COLO668 (cell line): ENCODE results near the gene FARP2.
"Not testable (repeated sequence)": the region's sequence is repeated elsewhere in the genome, so short reads cannot be mapped to it uniquely, and the experiment has no call there.

Source experiments
- DNase-seq: peaks from one replicate; lab custom pipeline; 2025; ENCODE audit not compliant: unreplicated experiment; lab: John Stamatoyannopoulos, UW

The FARP2 gene

GRCh38 chr2:241363426-241363825 is 7.3 kb downstream of the FARP2 start:
- peak; percentile 16 for DNase-seq

GRCh38 chr2:241364781-241365180 is 8.7 kb downstream of the FARP2 start:
- DNase-seq, result no peak

- peak; percentile 36 for DNase-seq
Measured at GRCh38 chr2:241366678-241367077, 10.6 kb downstream of the FARP2 start.

- no peak for DNase-seq
Measured at GRCh38 chr2:241368643-241369042, 12.6 kb downstream of the FARP2 start.

GRCh38 chr2:241372361-241372992 is 16.4 kb downstream of the FARP2 start:
- peak; percentile 25 for DNase-seq

- peak; percentile 77 for DNase-seq
Measured at GRCh38 chr2:241373446-241373845, 17.4 kb downstream of the FARP2 start.

GRCh38 chr2:241373906-241374305 is 17.8 kb downstream of the FARP2 start:
- not testable (repeated sequence) for DNase-seq

GRCh38 chr2:241375300-241375699 is 19.2 kb downstream of the FARP2 start:
- DNase-seq, result no peak

- no peak for DNase-seq
Measured at GRCh38 chr2:241376808-241377207, 20.7 kb downstream of the FARP2 start.

- no peak for DNase-seq
Measured at GRCh38 chr2:241378816-241379215, 22.7 kb downstream of the FARP2 start.

- DNase-seq, result no peak
Measured at GRCh38 chr2:241379481-241380480, 23.7 kb downstream of the FARP2 start.

GRCh38 chr2:241381872-241382271 is 25.8 kb downstream of the FARP2 start:
- no peak for DNase-seq

- DNase-seq, result not testable (repeated sequence)
Measured at GRCh38 chr2:241385450-241385849, 29.4 kb downstream of the FARP2 start.

- no peak for DNase-seq
Measured at GRCh38 chr2:241386519-241386918, 30.4 kb downstream of the FARP2 start.

GRCh38 chr2:241389697-241390096 is 33.6 kb downstream of the FARP2 start:
- DNase-seq, result no peak

- no peak for DNase-seq
Measured at GRCh38 chr2:241390301-241391206, 34.5 kb downstream of the FARP2 start.

GRCh38 chr2:241391892-241392665 is 36.0 kb downstream of the FARP2 start:
- peak; percentile 18 for DNase-seq

GRCh38 chr2:241392753-241393152 is 36.7 kb downstream of the FARP2 start:
- not testable (repeated sequence) for DNase-seq

- DNase-seq, result no peak
Measured at GRCh38 chr2:241393524-241394196, 37.6 kb downstream of the FARP2 start.

GRCh38 chr2:241396809-241397208 is 40.7 kb downstream of the FARP2 start:
- not testable (repeated sequence) for DNase-seq
